Common myeloid progenitor, CD34-positive (primary cell): ENCODE results near the gene HS3ST2.
"Not testable (repeated sequence)": the region's sequence is repeated elsewhere in the genome, so short reads cannot be mapped to it uniquely, and the experiment has no call there.

Experiments used
- CTCF ChIA-PET: fragments of 350-600 bp; sonication (Branson Sonifier 250); formaldehyde crosslinking; loops from one replicate; lab custom pipeline; 2021; ENCODE audit warnings: antibody characterized with exemption; lab: Charles Lee
- POLR2A ChIA-PET: fragments of 350-600 bp; sonication (Branson Sonifier 250); formaldehyde crosslinking; loops from one replicate; lab custom pipeline; 2021; ENCODE audit warnings: antibody characterized with exemption; lab: Charles Lee
- DNase-seq, 3 donors: peaks; one replicate each; pipeline versions ENCODE4 v3.0.0 to v3.0.0-alpha.2; 2013
- H3K27ac ChIP-seq, 2 experiments: 1 replicate in 1 of 2; 2 replicates in 1 of 2; pipeline ENCODE4 v1.7.0; 2013; ENCODE audit warnings: inconsistent platforms in 2 of 2, low read length in 2 of 2, mild to moderate bottlenecking in 2 of 2, low read depth in 1 of 2, moderate library complexity in 1 of 2; ENCODE audit not compliant: severe bottlenecking in 2 of 2, insufficient read depth in 1 of 2, poor library complexity in 1 of 2
- H3K27me3 ChIP-seq, 5 experiments: replicated peaks in 2 of 5; 1 replicate in 3 of 5; 2 replicates in 2 of 5; pipeline versions ENCODE4 v1.6.1 to v1.7.0; 2013; ENCODE audit warnings: low read length in 4 of 5, mild to moderate bottlenecking in 2 of 5, moderate library complexity in 2 of 5, inconsistent platforms in 1 of 5; ENCODE audit not compliant: insufficient read depth in 5 of 5, control insufficient read depth in 4 of 5
- H3K36me3 ChIP-seq, 4 experiments: 1 replicate in 2 of 4; 2 replicates in 2 of 4; pipeline versions ENCODE4 v1.6.1 to v1.7.0; 2013; ENCODE audit warnings: low read length in 3 of 4, control low read depth in 1 of 4, mild to moderate bottlenecking in 1 of 4; ENCODE audit not compliant: control insufficient read depth in 4 of 4, insufficient read depth in 4 of 4
- H3K4me1 ChIP-seq, 4 experiments: 1 replicate in 3 of 4; 2 replicates in 1 of 4; pipeline versions ENCODE4 v1.6.1 to v1.7.1; 2013; ENCODE audit warnings: low read length in 3 of 4, mild to moderate bottlenecking in 3 of 4, control low read depth in 1 of 4, inconsistent platforms in 1 of 4, moderate library complexity in 1 of 4; ENCODE audit not compliant: control insufficient read depth in 4 of 4, insufficient read depth in 4 of 4; ENCODE audit errors: control extremely low read depth in 1 of 4
- H3K4me3 ChIP-seq, 7 experiments: 1 replicate in 4 of 7; 2 replicates in 3 of 7; pipeline versions ENCODE4 v1.5.1 to v1.7.0; 2013; ENCODE audit warnings: mild to moderate bottlenecking in 7 of 7, low read length in 6 of 7, moderate library complexity in 6 of 7, inconsistent platforms in 2 of 7, low read depth in 2 of 7, control low read depth in 1 of 7; ENCODE audit not compliant: insufficient read depth in 4 of 7, control insufficient read depth in 1 of 7; ENCODE audit errors: extremely low read depth in 1 of 7
- H3K9me3 ChIP-seq, 5 experiments: 1 replicate in 4 of 5; 2 replicates in 1 of 5; pipeline versions ENCODE4 v1.6.1 to v1.7.1; 2013; ENCODE audit warnings: low read length in 4 of 5, mild to moderate bottlenecking in 2 of 5, inconsistent platforms in 1 of 5, low read depth in 1 of 5, moderate library complexity in 1 of 5; ENCODE audit not compliant: control insufficient read depth in 4 of 5, insufficient read depth in 2 of 5; ENCODE audit errors: control extremely low read depth in 1 of 5
- WGBS: methylation state at CpG from one replicate; pipeline ENCODE4 v1.1.5; 2013; ENCODE audit not compliant: insufficient coverage; 5-methylcytosine and 5-hydroxymethylcytosine counted together

The HS3ST2 gene

DNA sequence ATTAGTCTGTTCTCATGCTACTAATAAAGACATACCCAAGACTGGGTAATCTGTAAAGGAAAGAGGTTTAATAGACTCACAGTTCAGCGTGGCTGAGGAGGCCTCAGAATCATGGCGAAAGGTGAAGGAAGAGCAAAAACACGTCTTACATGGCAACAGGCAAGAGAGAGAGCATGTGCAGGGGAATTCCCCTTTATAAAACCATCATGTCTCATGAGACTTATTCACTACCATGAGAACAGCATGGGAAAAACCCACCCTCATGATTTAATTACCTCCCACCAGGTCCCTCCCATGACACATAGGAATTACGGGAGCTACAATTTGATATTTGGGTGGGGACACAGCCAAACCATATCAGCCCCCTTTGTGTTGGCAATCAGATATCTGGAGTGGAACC is 85.6 kb downstream of the HS3ST2 start:
- H3K27ac ChIP-seq, H3K9me3 ChIP-seq, H3K4me3 ChIP-seq, H3K4me1 ChIP-seq, DNase-seq, H3K36me3 ChIP-seq, POLR2A ChIA-PET: not testable (repeated sequence)
- CTCF ChIA-PET = interaction anchor here (0.6 to 2.7 kb wide), 11 partner anchors 9 to 1724 kb away, joined by 3 to 10 read pairs (median 5); no protein-coding TSS in a partner anchor
- WGBS = 100% methylated on average over 2 of the region's 4 CpGs
- peaks cover under 1 to 55% (median 8%) of the 10 kb centered on the region in 5 experiments for H3K27me3 ChIP-seq

DNA sequence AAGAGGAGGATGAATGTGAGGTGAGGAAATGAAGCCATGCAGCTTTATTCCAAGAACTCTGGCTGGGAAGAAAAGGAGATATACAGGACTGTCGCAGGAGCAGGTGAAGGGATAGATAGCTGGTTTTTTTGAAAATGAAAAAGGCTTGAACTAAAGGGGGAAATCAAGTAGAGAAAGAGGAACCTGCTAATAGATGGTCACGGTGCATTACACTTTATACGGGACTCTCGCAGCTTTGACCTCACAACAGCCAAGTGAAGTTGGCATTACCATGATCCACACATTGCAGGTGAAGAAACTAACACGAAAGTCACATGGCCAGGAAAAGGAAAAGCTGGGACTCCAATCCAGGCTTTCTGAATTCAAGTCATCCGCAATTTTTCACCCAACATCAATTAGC is 86.9 kb downstream of the HS3ST2 start:
- POLR2A ChIA-PET = no interaction called here
- H3K4me3 ChIP-seq = no peak overlapping the region
- 55% methylated on average over 5 of the region's 6 CpGs for WGBS
- DNase-seq = no peak
- H3K27ac ChIP-seq = no peak overlapping the region
- H3K9me3 ChIP-seq = no peaks in the 10 kb centered on the region
- no peaks in the 10 kb centered on the region for H3K36me3 ChIP-seq
- no peaks in the 10 kb centered on the region for H3K4me1 ChIP-seq
- H3K27me3 ChIP-seq = peaks cover 0 to 53% (median 8%) of the 10 kb centered on the region in 5 experiments
- CTCF ChIA-PET = interaction anchor here (0.9 to 2.7 kb wide), 3 partner anchors 10 to 533 kb away, joined by 4 to 10 read pairs (median 4); no protein-coding TSS in a partner anchor

DNA sequence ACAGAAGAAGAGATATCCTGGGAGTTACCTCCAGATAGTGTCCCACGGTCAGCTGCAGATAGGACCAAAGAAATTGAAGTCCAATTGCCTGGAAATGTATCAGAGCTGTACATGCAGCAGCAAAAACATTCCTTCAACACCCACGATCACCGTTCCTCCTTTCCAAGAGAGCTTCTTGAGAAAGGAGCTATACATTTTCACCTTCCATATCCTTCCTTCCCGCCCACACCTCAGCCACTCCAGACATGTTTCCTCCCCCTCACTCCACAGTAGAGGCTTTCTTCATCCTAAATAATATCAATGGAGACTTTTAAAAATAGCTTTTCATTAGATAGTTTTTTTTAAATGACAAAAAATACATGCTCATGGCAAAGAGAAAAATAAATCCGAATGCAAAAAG is 87.6 kb downstream of the HS3ST2 start:
- Histone ChIP-seq H3K4me1 (no peaks in the 10 kb centered on the region), H3K36me3 (no peaks in the 10 kb centered on the region), H3K27ac (no peak overlapping the region), H3K27me3 (peaks cover 0 to 47% (median 8%) of the 10 kb centered on the region in 5 experiments), H3K9me3 (no peaks in the 10 kb centered on the region), H3K4me3 (no peak overlapping the region)
- 80% methylated on average over 3 of the region's 5 CpGs for WGBS
- ChIA-PET POLR2A (no interaction called here), CTCF (interaction anchor here (0.9 kb wide), 1 partner anchor 21 kb away, joined by 4 read pairs; no protein-coding TSS in a partner anchor)
- no peak for DNase-seq

DNA sequence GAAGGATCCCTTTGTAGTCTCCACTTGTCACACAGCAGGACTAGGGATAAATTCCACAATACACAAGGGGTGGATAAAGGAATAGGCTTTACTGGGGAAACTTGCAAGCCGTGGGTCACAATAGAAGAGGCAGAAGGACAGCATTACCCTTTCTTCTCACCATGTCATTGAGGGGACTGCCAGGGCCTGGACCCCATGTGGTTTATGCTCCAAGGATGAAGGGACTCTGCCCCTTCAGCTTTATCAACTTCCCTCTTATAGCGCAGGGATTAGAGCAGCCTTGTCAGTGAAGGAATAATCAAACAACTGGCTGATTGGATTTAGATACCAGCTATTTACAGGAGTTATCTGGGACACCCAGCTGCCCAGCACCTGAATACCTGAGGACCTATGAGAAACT is 89.8 kb downstream of the HS3ST2 start:
- Histone ChIP-seq H3K36me3 (no peaks in the 10 kb centered on the region), H3K4me1 (no peaks in the 10 kb centered on the region), H3K9me3 (no peaks in the 10 kb centered on the region), H3K27me3 (peaks cover 3 to 39% (median 8%) of the 10 kb centered on the region in 5 experiments), H3K27ac (no peak overlapping the region), H3K4me3 (no peak overlapping the region)
- no peak for DNase-seq
- ChIA-PET CTCF (interaction anchor here (1.3 kb wide), 1 partner anchor 113 kb away, joined by 3 read pairs; no protein-coding TSS in a partner anchor), POLR2A (no interaction called here)
- WGBS = 72% methylated on average over 2 of the region's 2 CpGs

DNA sequence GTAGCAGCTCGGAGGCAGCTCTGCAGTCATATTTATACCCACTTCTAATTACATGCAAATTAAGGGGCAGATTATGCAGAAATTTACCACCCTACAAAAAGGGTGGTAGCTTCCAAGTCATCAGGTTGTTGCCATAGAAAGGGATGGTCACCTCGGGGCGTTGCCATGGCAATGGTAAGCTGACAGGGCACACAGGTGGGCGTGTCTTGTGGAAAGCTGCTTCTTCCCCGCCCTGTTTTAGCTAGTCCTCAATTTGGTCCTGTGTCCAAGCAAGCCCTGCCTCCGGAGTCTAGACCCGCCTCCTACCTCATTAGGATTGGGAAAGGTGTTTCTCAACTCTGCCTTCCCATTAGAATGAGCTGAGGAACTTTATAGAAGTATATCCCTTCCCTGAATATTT is 98.7 kb downstream of the HS3ST2 start:
- DNase-seq = no peak
- Histone ChIP-seq H3K36me3 (no peaks in the 10 kb centered on the region), H3K27ac (no peak overlapping the region), H3K4me1 (no peaks in the 10 kb centered on the region), H3K4me3 (no peak overlapping the region), H3K27me3 (peaks cover 0 to 5% (median 0%) of the 10 kb centered on the region in 5 experiments), H3K9me3 (no peaks in the 10 kb centered on the region)
- POLR2A ChIA-PET = no interaction called here
- CTCF ChIA-PET = interaction anchor here (2.2 kb wide), 1 partner anchor 14 kb away, joined by 6 read pairs; no protein-coding TSS in a partner anchor
- 81% methylated on average over 6 of the region's 7 CpGs for WGBS

DNA sequence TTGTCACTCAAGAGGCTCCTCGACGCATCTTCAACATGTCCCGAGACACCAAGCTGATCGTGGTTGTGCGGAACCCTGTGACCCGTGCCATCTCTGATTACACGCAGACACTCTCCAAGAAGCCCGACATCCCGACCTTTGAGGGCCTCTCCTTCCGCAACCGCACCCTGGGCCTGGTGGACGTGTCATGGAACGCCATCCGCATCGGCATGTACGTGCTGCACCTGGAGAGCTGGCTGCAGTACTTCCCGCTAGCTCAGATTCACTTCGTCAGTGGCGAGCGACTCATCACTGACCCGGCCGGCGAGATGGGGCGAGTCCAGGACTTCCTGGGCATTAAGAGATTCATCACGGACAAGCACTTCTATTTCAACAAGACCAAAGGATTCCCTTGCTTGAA is 101.0 kb downstream of the HS3ST2 start:
- 94% methylated on average over 25 of the region's 25 CpGs for WGBS
- no peaks in the 10 kb centered on the region for H3K9me3 ChIP-seq
- no peaks in the 10 kb centered on the region for H3K4me1 ChIP-seq
- H3K27ac ChIP-seq = no peak overlapping the region
- no peak overlapping the region for H3K4me3 ChIP-seq
- peaks cover 0 to 11% (median 5%) of the 10 kb centered on the region in 5 experiments for H3K27me3 ChIP-seq
- no peak for DNase-seq
- no peaks in the 10 kb centered on the region for H3K36me3 ChIP-seq
- ChIA-PET POLR2A (no interaction called here), CTCF (no interaction called here)

DNA sequence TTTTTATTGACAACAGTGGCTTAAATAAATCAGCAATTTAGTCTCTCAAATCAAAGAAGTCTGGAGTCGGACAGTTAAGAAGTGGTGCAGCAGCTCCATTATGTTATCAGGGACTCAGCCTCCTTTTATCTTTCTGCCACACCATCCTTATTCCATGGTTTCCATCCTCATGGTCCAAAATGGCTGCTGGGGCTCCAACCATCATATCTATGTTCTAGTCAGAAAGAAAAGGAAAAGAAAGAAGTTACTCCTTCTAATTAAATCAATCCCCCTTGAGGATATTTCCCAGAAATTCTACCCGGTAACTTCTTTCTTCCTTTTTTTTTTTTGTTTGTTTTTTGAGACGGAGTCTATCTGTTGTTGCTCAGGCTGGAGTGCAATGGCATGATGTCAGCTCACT is 109.5 kb downstream of the HS3ST2 start:
- ChIA-PET CTCF (no interaction called here), POLR2A (no interaction called here)
- Histone ChIP-seq H3K27ac (no peak overlapping the region), H3K9me3 (no peaks in the 10 kb centered on the region), H3K4me3 (no peak overlapping the region), H3K4me1 (no peaks in the 10 kb centered on the region), H3K27me3 (peaks cover 0 to 23% (median 3%) of the 10 kb centered on the region in 5 experiments), H3K36me3 (no peaks in the 10 kb centered on the region)
- DNase-seq = no peak
- WGBS = 100% methylated on average over 1 of the region's 3 CpGs
